Spleen (tissue), 11 donors: ENCODE results near the gene HAGH. TPM values are rescaled to one million over a fixed set of nuclear protein-coding genes. Genes with fewer than 3 reads are reported as not detected.

Source experiments
- DNase-seq: peaks from one replicate; pipeline ENCODE4 v3.0.0-alpha.2; 2020
- H3K27ac ChIP-seq, 8 donors: fragments of 200-600 bp; sonication (generic) in 7 of 8; 1 replicate in 4 of 8; 2 replicates in 4 of 8; pipeline versions ENCODE4 v1.5.0 to v1.8.0; 2016 to 2021; ENCODE audit warnings: inconsistent platforms in 4 of 8, mild to moderate bottlenecking in 4 of 8, moderate library complexity in 1 of 8
- H3K27me3 ChIP-seq, 7 donors: fragments of 200-600 bp; sonication (generic) in 6 of 7; replicated peaks in 1 of 7; 1 replicate in 4 of 7; 2 replicates in 3 of 7; pipeline versions ENCODE4 v1.5.0 to v1.8.0; 2016 to 2021; ENCODE audit warnings: inconsistent platforms in 3 of 7, mild to moderate bottlenecking in 1 of 7
- H3K36me3 ChIP-seq, 6 donors: fragments of 200-600 bp; sonication (generic) in 5 of 6; 1 replicate in 4 of 6; 2 replicates in 2 of 6; pipeline versions ENCODE4 v1.5.0 to v1.8.0; 2016 to 2021; ENCODE audit warnings: inconsistent platforms in 2 of 6
- H3K4me1 ChIP-seq, 6 donors: fragments of 200-600 bp; sonication (generic) in 5 of 6; 1 replicate in 3 of 6; 2 replicates in 3 of 6; pipeline versions ENCODE4 v1.5.0 to v1.8.0; 2016 to 2021; ENCODE audit warnings: inconsistent platforms in 3 of 6
- H3K4me3 ChIP-seq, 8 donors: fragments of 200-600 bp; sonication (generic) in 7 of 8; 1 replicate in 4 of 8; 2 replicates in 4 of 8; pipeline versions ENCODE4 v1.5.0 to v1.8.0; 2016 to 2021; ENCODE audit warnings: inconsistent platforms in 4 of 8, mild to moderate bottlenecking in 4 of 8, moderate library complexity in 2 of 8
- H3K9me3 ChIP-seq, 8 donors: fragments of 200-600 bp; sonication (generic) in 7 of 8; 1 replicate in 4 of 8; 2 replicates in 4 of 8; pipeline versions ENCODE4 v1.5.0 to v1.8.0; 2016 to 2021; ENCODE audit warnings: inconsistent platforms in 4 of 8
- POLR2A ChIP-seq, 3 donors: fragments of 450-650 bp; IDR thresholded peaks; one replicate each; pipeline ENCODE4 v1.5.1; 2017; ENCODE audit warnings: antibody characterized with exemption in 3 of 3, mild to moderate bottlenecking in 1 of 3
- POLR2AphosphoS5 ChIP-seq, 3 donors: sonication (generic); formaldehyde crosslinking; IDR thresholded peaks; one replicate each; pipeline ENCODE4 v1.5.1; 2017; ENCODE audit warnings: antibody characterized with exemption in 3 of 3
- WGBS, 5 donors: extraction: QIAGEN DNeasy Blood & Tissue Kit in 3 of 5; methylation state at CpG; one replicate each; pipeline versions ENCODE4 v1.1.5 to v1.1.7; 2013 to 2018; 5-methylcytosine and 5-hydroxymethylcytosine counted together
- intact Hi-C: fragments of 100-400 bp; cut with DNase I; formaldehyde crosslinking; loops from one replicate; pipeline ENCODE4 v1.15.0; 2023; ENCODE audit warnings: low total_unique reads
- polyA plus RNA-seq, 3 donors: library from polyadenylated mRNA; stranded (reverse); fragments of 200-250 nt; gene quantifications; one replicate each; pipeline ENCODE4 v1.2.1, GENCODE V29; 2013
- total RNA-seq, 7 donors: library from RNA; depleted of rRNA in 3 of 7; stranded (reverse); fragments of >200 nt in 3 of 7; fragmentation: NEBNext Ultra II Directional in 4 of 7; extraction: Animal tissue kit (Norgen Biotek cat#: 25700) in 4 of 7; gene quantifications; one replicate each; pipeline versions ENCODE4 v1.1.0 to v1.2.1, GENCODE V29; 2016 to 2021
- TF ChIP-seq, protein P1 (sequence below), 11 experiments: fragments of 200-600 bp in 7 of 11; fragments of 450-650 bp in 4 of 11; sonication (generic) in 4 of 11; IDR thresholded peaks in 8 of 11; conservative IDR thresholded peaks in 3 of 11; 1 replicate in 7 of 11; 2 replicates in 4 of 11; pipeline versions ENCODE4 v1.4.0 to v1.8.0; 2016 to 2021; ENCODE audit warnings: antibody characterized with exemption in 11 of 11, inconsistent platforms in 4 of 11, mild to moderate bottlenecking in 1 of 11
- donor health status: healthy with polysubstance abuse.
- donor health status: DM: no; HTN: no; CAD: no; lungs with moderate emphysema.
- donor health status: DM: no; HTN: no; CAD: no.
- donor health status: Bipolar disorder and iron deficiency.
- donor health status: healthy.
- donor health status: DM: no; HTN: no; CAD: no.
- donor health status: DM: yes; HTN: yes; CAD: no.

Gene HAGH
- total and polyA plus RNA-seq, 10 donors: 33.6 to 76.6 (median 49.0) TPM

DNA sequence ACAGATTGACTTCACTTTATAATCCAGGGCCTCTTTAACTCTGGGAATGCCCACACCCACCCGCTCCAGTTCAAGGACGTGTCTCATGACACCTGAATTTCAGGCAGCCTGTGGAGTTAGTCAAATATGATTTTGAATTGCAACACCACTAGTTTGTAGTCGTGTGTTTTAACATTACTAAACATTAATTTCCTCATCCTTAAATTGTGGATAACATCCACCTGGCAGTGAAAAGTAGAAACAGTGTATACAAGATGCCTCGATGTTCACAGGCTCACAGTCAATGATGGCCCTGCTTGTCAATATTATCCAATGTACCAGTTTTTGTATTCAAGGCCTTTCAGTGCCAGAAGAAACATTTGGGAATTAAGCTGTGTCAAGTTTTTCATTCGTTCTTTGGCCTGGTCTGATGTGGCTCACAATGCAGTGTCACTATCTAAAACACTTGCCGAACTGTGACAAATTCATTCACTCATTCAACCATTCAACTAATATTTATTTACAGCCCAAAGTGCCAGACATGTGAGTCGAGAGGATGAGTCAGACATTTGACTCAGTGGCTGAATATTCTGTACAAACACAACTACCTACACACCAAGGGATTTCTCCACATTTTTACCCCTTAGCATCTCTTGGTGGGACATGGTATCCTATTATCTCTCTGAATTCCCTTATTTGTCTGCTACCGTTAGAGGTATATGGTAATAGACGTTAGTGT lies 43.9 kb upstream of the HAGH start:
- no peaks in the 10 kb centered on the region for H3K36me3 ChIP-seq
- intact Hi-C loops: no loop called here
- no peak for DNase-seq
- TF ChIP-seq POLR2AphosphoS5 (IDR thresholded peaks at IDR 0.05): no peak
- no peak for TF ChIP-seq POLR2A (IDR thresholded peaks at IDR 0.05)
- TF ChIP-seq, protein P1, sequence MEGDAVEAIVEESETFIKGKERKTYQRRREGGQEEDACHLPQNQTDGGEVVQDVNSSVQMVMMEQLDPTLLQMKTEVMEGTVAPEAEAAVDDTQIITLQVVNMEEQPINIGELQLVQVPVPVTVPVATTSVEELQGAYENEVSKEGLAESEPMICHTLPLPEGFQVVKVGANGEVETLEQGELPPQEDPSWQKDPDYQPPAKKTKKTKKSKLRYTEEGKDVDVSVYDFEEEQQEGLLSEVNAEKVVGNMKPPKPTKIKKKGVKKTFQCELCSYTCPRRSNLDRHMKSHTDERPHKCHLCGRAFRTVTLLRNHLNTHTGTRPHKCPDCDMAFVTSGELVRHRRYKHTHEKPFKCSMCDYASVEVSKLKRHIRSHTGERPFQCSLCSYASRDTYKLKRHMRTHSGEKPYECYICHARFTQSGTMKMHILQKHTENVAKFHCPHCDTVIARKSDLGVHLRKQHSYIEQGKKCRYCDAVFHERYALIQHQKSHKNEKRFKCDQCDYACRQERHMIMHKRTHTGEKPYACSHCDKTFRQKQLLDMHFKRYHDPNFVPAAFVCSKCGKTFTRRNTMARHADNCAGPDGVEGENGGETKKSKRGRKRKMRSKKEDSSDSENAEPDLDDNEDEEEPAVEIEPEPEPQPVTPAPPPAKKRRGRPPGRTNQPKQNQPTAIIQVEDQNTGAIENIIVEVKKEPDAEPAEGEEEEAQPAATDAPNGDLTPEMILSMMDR (IDR thresholded peaks at IDR 0.05 in 8 of 11, conservative IDR thresholded peaks at IDR 0.05 in 3 of 11): no peak
- peaks cover 0 to 6% (median 0%) of the 10 kb centered on the region in 8 donors for H3K9me3 ChIP-seq
- peaks cover 0 to 7% (median 0%) of the 10 kb centered on the region in 6 donors for H3K4me1 ChIP-seq
- no peak overlapping the region for H3K4me3 ChIP-seq
- peaks cover 0 to 42% (median 26%) of the 10 kb centered on the region in 7 donors for H3K27me3 ChIP-seq
- no peak overlapping the region for H3K27ac ChIP-seq
- WGBS, 5 donors: 52 to 60% (median 55%) methylated on average over 9 of the region's 9 CpGs

DNA sequence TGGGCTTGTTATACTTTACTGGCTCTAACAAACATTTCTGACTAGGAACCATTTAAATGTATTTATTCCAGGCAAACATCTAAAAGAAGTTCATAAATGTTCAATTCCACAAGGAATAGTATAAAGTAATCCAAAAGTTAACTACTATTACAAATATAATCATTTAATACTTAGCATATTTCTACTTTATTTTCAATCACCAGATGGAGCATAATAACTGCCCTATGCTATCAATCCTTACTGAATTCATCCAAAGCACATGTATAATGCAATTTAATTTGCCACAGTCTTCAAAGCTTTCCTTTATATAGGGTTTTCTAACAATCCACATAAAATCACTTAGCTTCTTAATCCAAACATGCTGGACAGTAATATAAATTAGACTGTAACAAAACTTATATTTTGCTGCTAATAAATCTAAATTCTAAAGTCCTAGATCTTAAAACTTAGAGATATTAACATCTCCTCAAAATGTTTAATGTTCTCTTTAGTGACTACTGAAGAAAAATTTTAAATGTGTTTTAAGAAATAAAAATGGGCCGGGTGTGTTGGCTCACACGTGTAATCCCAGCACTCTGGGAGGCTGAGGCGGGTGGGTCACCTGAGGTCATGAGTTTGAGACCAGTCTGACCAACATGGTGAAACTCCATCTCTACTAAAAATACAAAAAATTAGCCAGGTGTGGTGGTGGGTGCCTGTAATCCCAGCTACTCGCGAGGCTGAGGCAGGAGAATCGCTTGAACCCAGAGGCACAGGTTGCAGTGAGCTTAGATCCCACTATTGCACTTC lies 39.5 kb upstream of the HAGH start:
- no peak for TF ChIP-seq POLR2A (IDR thresholded peaks at IDR 0.05)
- TF ChIP-seq, protein P1 (IDR thresholded peaks at IDR 0.05 in 8 of 11, conservative IDR thresholded peaks at IDR 0.05 in 3 of 11): no peak
- TF ChIP-seq POLR2AphosphoS5 (IDR thresholded peaks at IDR 0.05): no peak
- Histone ChIP-seq H3K36me3 (no peaks in the 10 kb centered on the region), H3K4me3 (no peak overlapping the region), H3K9me3 (no peaks in the 10 kb centered on the region), H3K27me3 (peaks cover 0 to 30% (median 12%) of the 10 kb centered on the region in 7 donors), H3K4me1 (peaks cover 0 to 6% (median 2%) of the 10 kb centered on the region in 6 donors), H3K27ac (no peak overlapping the region)
- intact Hi-C loops: no loop called here
- WGBS, 5 donors: 51 to 74% (median 68%) methylated on average over 6 of the region's 6 CpGs
- DNase-seq: no peak

DNA sequence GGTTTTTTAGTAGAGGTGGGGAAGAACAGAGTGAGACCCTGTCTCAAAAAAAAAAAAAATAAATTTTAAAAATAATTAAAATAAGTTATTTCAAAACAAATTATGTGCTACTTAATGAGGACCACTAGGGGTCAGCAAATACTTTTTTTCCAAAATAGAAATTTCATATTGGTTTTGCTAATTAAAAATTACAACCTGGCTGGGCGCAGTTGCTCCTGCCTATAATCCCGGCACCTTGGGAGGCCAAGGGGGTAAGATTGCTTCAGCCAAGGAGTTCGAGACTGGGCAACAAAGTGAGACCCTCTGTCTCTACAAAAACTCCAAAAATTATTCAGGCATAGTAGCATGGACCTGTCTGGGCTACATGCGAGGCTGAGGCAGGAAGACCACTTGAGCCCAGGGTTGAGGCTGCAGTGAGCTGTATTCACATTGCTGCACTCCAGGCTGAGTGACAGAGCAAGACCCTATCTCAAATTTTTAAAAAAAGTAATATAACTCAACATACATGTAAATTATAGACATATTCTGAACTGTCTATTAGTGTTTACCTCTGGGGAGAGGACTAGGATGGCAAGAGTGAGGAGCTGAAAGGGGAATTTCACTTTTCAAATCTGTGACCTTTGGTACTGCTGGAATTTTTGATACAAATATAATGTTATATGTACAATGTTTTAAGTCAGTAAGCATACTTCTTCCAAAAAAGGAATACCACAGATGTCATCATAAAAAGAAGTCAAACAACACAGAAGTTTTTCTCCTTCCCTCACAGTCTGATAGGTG lies 37.2 kb upstream of the HAGH start:
- Histone ChIP-seq H3K4me3 (no peak overlapping the region), H3K27me3 (peaks cover 0 to 49% (median 24%) of the 10 kb centered on the region in 7 donors), H3K36me3 (no peaks in the 10 kb centered on the region), H3K27ac (no peak overlapping the region), H3K4me1 (peaks cover 0 to 6% (median 2%) of the 10 kb centered on the region in 6 donors), H3K9me3 (no peaks in the 10 kb centered on the region)
- WGBS, 5 donors: 9 to 22% (median 13%) methylated on average over 4 of the region's 4 CpGs
- no peak for DNase-seq
- TF ChIP-seq, protein P1 (IDR thresholded peaks at IDR 0.05 in 8 of 11, conservative IDR thresholded peaks at IDR 0.05 in 3 of 11): peak in 9 of 11 experiments; percentile 14 to 62 (median 52)
- TF ChIP-seq POLR2AphosphoS5 (IDR thresholded peaks at IDR 0.05): no peak
- no peak for TF ChIP-seq POLR2A (IDR thresholded peaks at IDR 0.05)
- intact Hi-C loops: loop anchor here (5.0 kb wide), 1 partner anchor 63 kb away; no protein-coding TSS in a partner anchor
